Measurements from ENCODE around the gene CTSE. TPM values are rescaled to one million over a fixed set of nuclear protein-coding genes. Genes with fewer than 3 reads are reported as not detected.
"Not testable (repeated sequence)": the region's sequence is repeated elsewhere in the genome, so short reads cannot be mapped to it uniquely, and the experiment has no call there.

CTSE gene
- total and polyA plus RNA-seq, 2 of the 13 experiments (the other 11 are each of a cell fraction or from before 2014, with no cell fraction given), result 0.50 to 0.69 TPM

GRCh38 chr1:206052919-206053610 is 29.4 kb upstream of the CTSE start, which contains the start of gene RHEX (continued):
- TF ChIP-seq POLR2AphosphoS5 (IDR thresholded peaks at IDR 0.05; ENCODE audit: low read depth, low read length) (peak; percentile 35; the same call in 1 of the 2 replicates), HNF4G (CRISPR knock-in tag; IDR thresholded peaks at IDR 0.05; ENCODE audit: borderline replicate concordance, low read depth) (peak; percentile 26; the same call in 1 of the 2 replicates), THRA (CRISPR knock-in tag; IDR thresholded peaks at IDR 0.05; ENCODE audit: borderline replicate concordance) (peak; percentile 74), HNF1B (CRISPR knock-in tag; IDR thresholded peaks at IDR 0.05) (peak; percentile 81), HOXA3 (CRISPR knock-in tag; IDR thresholded peaks at IDR 0.05) (peak; percentile 76), ZNF430 (CRISPR knock-in tag; IDR thresholded peaks at IDR 0.05) (peak; percentile 84), HMGXB4 (CRISPR knock-in tag; IDR thresholded peaks at IDR 0.05; ENCODE audit: borderline replicate concordance in 1 of 2, low read depth in 1 of 2) (peak in 1 of 2 experiments; percentile 65; a peak in 1 of 4 replicates), BCL3 (CRISPR knock-in tag; IDR thresholded peaks at IDR 0.05) (0 out of 2 replicates have a peak, but pooled peaks have one; percentile 45)
- TF ChIP-seq HNF4G (IDR thresholded peaks at IDR 0.05; ENCODE audit: borderline replicate concordance, low read depth, low read length), result not testable (repeated sequence)
- TF ChIP-seq, protein P1, sequence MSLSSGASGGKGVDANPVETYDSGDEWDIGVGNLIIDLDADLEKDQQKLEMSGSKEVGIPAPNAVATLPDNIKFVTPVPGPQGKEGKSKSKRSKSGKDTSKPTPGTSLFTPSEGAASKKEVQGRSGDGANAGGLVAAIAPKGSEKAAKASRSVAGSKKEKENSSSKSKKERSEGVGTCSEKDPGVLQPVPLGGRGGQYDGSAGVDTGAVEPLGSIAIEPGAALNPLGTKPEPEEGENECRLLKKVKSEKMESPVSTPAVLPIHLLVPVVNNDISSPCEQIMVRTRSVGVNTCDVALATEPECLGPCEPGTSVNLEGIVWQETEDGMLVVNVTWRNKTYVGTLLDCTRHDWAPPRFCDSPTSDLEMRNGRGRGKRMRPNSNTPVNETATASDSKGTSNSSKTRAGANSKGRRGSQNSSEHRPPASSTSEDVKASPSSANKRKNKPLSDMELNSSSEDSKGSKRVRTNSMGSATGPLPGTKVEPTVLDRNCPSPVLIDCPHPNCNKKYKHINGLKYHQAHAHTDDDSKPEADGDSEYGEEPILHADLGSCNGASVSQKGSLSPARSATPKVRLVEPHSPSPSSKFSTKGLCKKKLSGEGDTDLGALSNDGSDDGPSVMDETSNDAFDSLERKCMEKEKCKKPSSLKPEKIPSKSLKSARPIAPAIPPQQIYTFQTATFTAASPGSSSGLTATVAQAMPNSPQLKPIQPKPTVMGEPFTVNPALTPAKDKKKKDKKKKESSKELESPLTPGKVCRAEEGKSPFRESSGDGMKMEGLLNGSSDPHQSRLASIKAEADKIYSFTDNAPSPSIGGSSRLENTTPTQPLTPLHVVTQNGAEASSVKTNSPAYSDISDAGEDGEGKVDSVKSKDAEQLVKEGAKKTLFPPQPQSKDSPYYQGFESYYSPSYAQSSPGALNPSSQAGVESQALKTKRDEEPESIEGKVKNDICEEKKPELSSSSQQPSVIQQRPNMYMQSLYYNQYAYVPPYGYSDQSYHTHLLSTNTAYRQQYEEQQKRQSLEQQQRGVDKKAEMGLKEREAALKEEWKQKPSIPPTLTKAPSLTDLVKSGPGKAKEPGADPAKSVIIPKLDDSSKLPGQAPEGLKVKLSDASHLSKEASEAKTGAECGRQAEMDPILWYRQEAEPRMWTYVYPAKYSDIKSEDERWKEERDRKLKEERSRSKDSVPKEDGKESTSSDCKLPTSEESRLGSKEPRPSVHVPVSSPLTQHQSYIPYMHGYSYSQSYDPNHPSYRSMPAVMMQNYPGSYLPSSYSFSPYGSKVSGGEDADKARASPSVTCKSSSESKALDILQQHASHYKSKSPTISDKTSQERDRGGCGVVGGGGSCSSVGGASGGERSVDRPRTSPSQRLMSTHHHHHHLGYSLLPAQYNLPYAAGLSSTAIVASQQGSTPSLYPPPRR (CRISPR knock-in tag; IDR thresholded peaks at IDR 0.05; ENCODE audit: borderline replicate concordance), result peak; percentile 26; the same call in 1 of the 2 replicates
- TF ChIP-seq, protein P2, sequence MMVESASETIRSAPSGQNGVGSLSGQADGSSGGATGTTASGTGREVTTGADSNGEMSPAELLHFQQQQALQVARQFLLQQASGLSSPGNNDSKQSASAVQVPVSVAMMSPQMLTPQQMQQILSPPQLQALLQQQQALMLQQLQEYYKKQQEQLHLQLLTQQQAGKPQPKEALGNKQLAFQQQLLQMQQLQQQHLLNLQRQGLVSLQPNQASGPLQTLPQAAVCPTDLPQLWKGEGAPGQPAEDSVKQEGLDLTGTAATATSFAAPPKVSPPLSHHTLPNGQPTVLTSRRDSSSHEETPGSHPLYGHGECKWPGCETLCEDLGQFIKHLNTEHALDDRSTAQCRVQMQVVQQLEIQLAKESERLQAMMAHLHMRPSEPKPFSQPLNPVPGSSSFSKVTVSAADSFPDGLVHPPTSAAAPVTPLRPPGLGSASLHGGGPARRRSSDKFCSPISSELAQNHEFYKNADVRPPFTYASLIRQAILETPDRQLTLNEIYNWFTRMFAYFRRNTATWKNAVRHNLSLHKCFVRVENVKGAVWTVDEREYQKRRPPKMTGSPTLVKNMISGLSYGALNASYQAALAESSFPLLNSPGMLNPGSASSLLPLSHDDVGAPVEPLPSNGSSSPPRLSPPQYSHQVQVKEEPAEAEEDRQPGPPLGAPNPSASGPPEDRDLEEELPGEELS (CRISPR knock-in tag; IDR thresholded peaks at IDR 0.05), result peak; percentile 35; the same call in 1 of the 2 replicates

Data from HepG2 (cell line).